ENCODE results near the gene SLC7A9. TPM values are rescaled to one million over a fixed set of nuclear protein-coding genes. Genes with fewer than 3 reads are reported as not detected.

SLC7A9 gene
- total and polyA plus RNA-seq, 2 donors (not counting 1 experiment from before 2014, with no cell fraction given), result 0.17 TPM; not detected in 1

DNA sequence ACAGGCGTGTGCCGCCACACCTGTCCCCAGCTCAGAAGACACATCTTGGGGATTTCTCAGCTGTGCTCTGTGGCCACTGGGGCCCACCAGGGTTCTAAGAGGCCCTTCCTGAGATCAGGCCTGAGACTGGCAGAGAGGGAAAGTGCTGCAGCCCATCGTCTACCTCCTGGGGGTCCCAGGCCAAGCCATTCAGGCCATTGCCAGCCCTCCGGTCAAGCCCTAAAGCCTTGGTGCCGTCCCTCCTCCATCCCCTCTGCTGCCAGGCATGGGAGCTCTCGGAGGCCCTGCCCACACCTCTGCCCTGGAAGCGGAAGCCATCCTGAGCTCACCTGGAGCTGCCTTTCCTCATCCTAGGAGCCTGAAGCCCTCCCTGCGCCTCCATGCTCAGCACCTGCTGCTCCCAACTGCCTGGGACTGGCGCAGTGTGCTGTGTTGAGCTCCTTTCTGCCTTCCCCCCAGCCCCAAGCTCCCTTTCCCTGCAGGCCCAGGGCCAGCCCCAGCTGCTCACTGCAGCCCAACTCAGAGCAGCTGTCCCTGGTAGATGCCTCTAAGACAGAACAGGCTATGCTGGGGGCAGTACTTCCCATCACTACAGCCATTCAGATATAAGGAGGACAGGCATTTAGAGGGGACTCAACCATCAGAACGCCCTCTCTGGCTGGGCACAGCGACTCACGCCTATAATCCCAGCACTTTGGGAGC lies 2.9 kb downstream of the SLC7A9 start:
- H3K27me3 ChIP-seq (ENCODE audit: control insufficient read depth, insufficient read depth, low read length), result no peaks in the 10 kb centered on the region

DNA sequence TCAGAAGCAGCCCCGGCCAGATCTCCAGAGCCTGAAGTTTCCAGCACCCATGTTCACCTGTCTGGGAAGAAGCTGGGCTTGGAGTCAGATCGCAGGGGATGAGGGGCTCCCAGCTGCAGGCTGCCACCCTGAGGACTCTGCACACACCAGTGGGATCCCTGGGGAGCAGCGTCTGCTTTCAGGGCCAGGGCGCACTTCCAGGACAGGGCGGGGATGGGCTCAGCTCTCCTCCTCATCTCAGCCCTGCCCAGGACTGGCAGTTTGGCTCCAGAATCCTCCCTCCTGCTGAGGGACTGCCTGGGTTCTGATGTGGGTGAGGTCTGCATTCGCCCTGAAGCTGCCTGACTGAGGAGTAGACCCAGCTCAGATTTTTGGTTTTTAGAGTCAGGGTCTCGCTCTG lies 3.5 kb downstream of the SLC7A9 start:
- Histone ChIP-seq H3K27ac (ENCODE audit: insufficient read depth, low read length) (no peak overlapping the region), H3K9ac (ENCODE audit: insufficient read depth, low read length) (no peak overlapping the region), H3K79me2 (ENCODE audit: control insufficient read depth, insufficient read depth, low read length) (no peaks in the 10 kb centered on the region), H3K4me3 (replicated peaks in 1 of 4; ENCODE audit: control extremely low read depth in 1 of 4, insufficient read depth in 1 of 4, low read depth in 3 of 4, low read length in 4 of 4) (no peak overlapping the region), H3K9me3 (ENCODE audit: control insufficient read depth, insufficient read depth, low read depth, low read length) (no peaks in the 10 kb centered on the region), H3K4me2 (ENCODE audit: extremely low read depth, insufficient read depth, low read length) (no peak overlapping the region), H3K4me1 (ENCODE audit: control insufficient read depth, extremely low read depth, insufficient read depth, low read length) (no peaks in the 10 kb centered on the region), H2AFZ (ENCODE audit: low read length) (no peak overlapping the region), H3K27me3 (ENCODE audit: control insufficient read depth, insufficient read depth, low read length) (no peaks in the 10 kb centered on the region), H3K36me3 (ENCODE audit: control insufficient read depth, insufficient read depth, low read length) (no peaks in the 10 kb centered on the region), H4K20me1 (ENCODE audit: control insufficient read depth, extremely low read depth, insufficient read depth, low read length) (no peaks in the 10 kb centered on the region)
- TF ChIP-seq EZH2 (IDR thresholded peaks at IDR 0.05; ENCODE audit: low read length, missing control alignments), result no peak
- TF ChIP-seq, protein P1, sequence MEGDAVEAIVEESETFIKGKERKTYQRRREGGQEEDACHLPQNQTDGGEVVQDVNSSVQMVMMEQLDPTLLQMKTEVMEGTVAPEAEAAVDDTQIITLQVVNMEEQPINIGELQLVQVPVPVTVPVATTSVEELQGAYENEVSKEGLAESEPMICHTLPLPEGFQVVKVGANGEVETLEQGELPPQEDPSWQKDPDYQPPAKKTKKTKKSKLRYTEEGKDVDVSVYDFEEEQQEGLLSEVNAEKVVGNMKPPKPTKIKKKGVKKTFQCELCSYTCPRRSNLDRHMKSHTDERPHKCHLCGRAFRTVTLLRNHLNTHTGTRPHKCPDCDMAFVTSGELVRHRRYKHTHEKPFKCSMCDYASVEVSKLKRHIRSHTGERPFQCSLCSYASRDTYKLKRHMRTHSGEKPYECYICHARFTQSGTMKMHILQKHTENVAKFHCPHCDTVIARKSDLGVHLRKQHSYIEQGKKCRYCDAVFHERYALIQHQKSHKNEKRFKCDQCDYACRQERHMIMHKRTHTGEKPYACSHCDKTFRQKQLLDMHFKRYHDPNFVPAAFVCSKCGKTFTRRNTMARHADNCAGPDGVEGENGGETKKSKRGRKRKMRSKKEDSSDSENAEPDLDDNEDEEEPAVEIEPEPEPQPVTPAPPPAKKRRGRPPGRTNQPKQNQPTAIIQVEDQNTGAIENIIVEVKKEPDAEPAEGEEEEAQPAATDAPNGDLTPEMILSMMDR (conservative IDR thresholded peaks at IDR 0.05 in 1 of 2, IDR thresholded peaks at IDR 0.05 in 1 of 2; ENCODE audit: low read depth in 1 of 2, low read length in 2 of 2), result no peak
- no peak for DNase-seq (ENCODE audit: low read depth in 2 of 2)

More for the DNA sequence above, 2.9 kb downstream of the SLC7A9 start:
- H3K4me3 ChIP-seq (replicated peaks in 1 of 4; ENCODE audit: control extremely low read depth in 1 of 4, insufficient read depth in 1 of 4, low read depth in 3 of 4, low read length in 4 of 4), result no peak overlapping the region
- H3K79me2 ChIP-seq (ENCODE audit: control insufficient read depth, insufficient read depth, low read length), result no peaks in the 10 kb centered on the region
- H3K27ac ChIP-seq (ENCODE audit: insufficient read depth, low read length), result no peak overlapping the region
- no peaks in the 10 kb centered on the region for H4K20me1 ChIP-seq (ENCODE audit: control insufficient read depth, extremely low read depth, insufficient read depth, low read length)
- no peaks in the 10 kb centered on the region for H3K36me3 ChIP-seq (ENCODE audit: control insufficient read depth, insufficient read depth, low read length)
- no peak for DNase-seq (ENCODE audit: low read depth in 2 of 2)
- TF ChIP-seq EZH2 (IDR thresholded peaks at IDR 0.05; ENCODE audit: low read length, missing control alignments), result no peak
- TF ChIP-seq, protein P1 (conservative IDR thresholded peaks at IDR 0.05 in 1 of 2, IDR thresholded peaks at IDR 0.05 in 1 of 2; ENCODE audit: low read depth in 1 of 2, low read length in 2 of 2), result no peak
- no peak overlapping the region for H2AFZ ChIP-seq (ENCODE audit: low read length)
- no peak overlapping the region for H3K4me2 ChIP-seq (ENCODE audit: extremely low read depth, insufficient read depth, low read length)
- no peaks in the 10 kb centered on the region for H3K4me1 ChIP-seq (ENCODE audit: control insufficient read depth, extremely low read depth, insufficient read depth, low read length)
- H3K9ac ChIP-seq (ENCODE audit: insufficient read depth, low read length), result no peak overlapping the region
- H3K9me3 ChIP-seq (ENCODE audit: control insufficient read depth, insufficient read depth, low read depth, low read length), result no peaks in the 10 kb centered on the region

DNA sequence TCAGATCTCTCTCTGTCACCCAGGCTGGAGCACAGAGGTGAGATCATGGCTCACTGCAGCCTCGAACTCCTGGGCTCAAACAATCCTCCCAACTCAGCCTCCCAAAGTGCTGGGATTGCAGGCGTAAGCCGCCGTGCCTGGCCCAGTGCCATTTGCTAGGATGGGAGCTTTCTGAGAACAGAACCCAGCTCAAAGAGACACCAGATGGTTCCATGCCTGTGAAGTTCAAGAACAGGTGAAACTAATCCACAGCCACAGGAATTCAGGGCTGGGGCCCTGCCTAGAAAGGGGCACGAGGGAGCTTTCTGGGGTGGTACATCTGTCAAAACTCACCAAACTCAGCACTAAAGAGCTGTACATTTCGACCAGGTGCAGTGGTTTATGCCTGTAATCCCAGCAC lies 4.2 kb downstream of the SLC7A9 start:
- H3K4me2 ChIP-seq (ENCODE audit: extremely low read depth, insufficient read depth, low read length), result no peak overlapping the region

More for the DNA sequence above, 4.2 kb downstream of the SLC7A9 start:
- Histone ChIP-seq H4K20me1 (ENCODE audit: control insufficient read depth, extremely low read depth, insufficient read depth, low read length) (no peaks in the 10 kb centered on the region), H3K4me3 (replicated peaks in 1 of 4; ENCODE audit: control extremely low read depth in 1 of 4, insufficient read depth in 1 of 4, low read depth in 3 of 4, low read length in 4 of 4) (no peak overlapping the region), H3K27me3 (ENCODE audit: control insufficient read depth, insufficient read depth, low read length) (no peaks in the 10 kb centered on the region), H3K79me2 (ENCODE audit: control insufficient read depth, insufficient read depth, low read length) (no peaks in the 10 kb centered on the region), H3K4me1 (ENCODE audit: control insufficient read depth, extremely low read depth, insufficient read depth, low read length) (no peaks in the 10 kb centered on the region), H2AFZ (ENCODE audit: low read length) (no peak overlapping the region), H3K27ac (ENCODE audit: insufficient read depth, low read length) (no peak overlapping the region), H3K9me3 (ENCODE audit: control insufficient read depth, insufficient read depth, low read depth, low read length) (no peaks in the 10 kb centered on the region), H3K9ac (ENCODE audit: insufficient read depth, low read length) (no peak overlapping the region), H3K36me3 (ENCODE audit: control insufficient read depth, insufficient read depth, low read length) (no peaks in the 10 kb centered on the region)
- no peak for TF ChIP-seq EZH2 (IDR thresholded peaks at IDR 0.05; ENCODE audit: low read length, missing control alignments)
- TF ChIP-seq, protein P1 (conservative IDR thresholded peaks at IDR 0.05 in 1 of 2, IDR thresholded peaks at IDR 0.05 in 1 of 2; ENCODE audit: low read depth in 1 of 2, low read length in 2 of 2), result no peak
- DNase-seq (ENCODE audit: low read depth in 2 of 2), result no peak
